ENCODE data around the gene PBXIP1. TPM values are rescaled to one million over a fixed set of nuclear protein-coding genes. Genes with fewer than 3 reads are reported as not detected.

The PBXIP1 gene
- total RNA-seq, 2 donors from 2014 or later: 61.9 to 118 TPM

DNA sequence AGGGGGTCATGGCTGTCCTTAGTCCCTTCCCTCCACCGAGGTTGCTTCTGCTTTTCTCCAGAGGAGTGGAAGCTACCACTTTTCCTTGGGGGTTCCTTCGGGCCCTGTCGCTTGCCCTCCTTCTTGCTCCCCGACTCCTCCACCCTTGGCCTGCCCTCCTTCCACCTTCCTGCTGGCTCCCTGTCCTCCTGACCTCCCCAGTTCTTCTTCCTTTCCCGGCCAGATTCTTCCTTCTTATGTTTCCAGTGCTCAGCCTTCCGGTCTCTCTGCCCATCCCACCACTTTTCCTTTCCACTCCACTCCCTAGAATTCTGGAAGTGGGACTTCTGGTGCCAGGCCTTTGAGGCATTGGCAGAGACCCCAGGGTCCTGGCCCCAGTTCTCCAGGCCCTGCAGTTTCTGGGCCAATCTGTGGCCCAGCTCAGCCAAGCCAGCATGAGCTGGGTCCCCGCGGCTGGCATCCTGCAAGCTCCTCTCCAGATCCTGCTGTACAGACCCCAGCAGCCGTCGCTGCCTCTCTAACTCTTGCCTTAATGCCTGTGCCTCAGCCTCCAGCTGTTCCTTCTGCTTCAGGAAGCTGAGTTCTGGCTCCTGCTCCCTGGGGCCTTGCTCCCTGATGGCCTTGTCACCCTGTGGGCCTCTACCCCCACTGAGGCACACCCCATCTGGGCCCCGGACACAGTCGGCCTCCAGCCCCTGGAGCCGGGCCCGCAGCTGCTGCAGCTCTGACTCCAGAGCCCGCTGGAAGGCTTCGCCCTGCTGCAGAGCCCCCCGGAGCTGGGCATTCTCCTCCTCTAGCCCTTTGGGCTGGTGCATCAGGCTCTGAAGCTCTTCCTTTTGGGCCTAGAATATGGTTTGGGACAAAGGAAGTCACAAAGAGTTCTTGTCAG, 9.7 kb downstream of the PBXIP1 start:
- no peaks in the 10 kb centered on the region for H3K27me3 Mint-ChIP-seq
- H3K27ac Mint-ChIP-seq: peak overlapping the region; percentile 78
- peaks cover 57% of the 10 kb centered on the region for H3K36me3 Mint-ChIP-seq (ENCODE audit: low read depth)
- H3K9me3 Mint-ChIP-seq: no peaks in the 10 kb centered on the region
- peaks cover 31% of the 10 kb centered on the region for H3K4me1 Mint-ChIP-seq
- H3K4me3 Mint-ChIP-seq: peak overlapping the region; percentile 22
- ATAC-seq (replicated peaks): no peak

- no peaks in the 10 kb centered on the region for H3K27me3 Mint-ChIP-seq
- no peak for ATAC-seq (replicated peaks)
- H3K9me3 Mint-ChIP-seq: no peaks in the 10 kb centered on the region
- H3K27ac Mint-ChIP-seq: peak overlapping the region; percentile 85
- H3K4me1 Mint-ChIP-seq: peaks cover 34% of the 10 kb centered on the region
- peaks cover 49% of the 10 kb centered on the region for H3K36me3 Mint-ChIP-seq (ENCODE audit: low read depth)
- no peak overlapping the region for H3K4me3 Mint-ChIP-seq
Measured at GRCh38 chr1:154945160-154945961, 10.5 kb downstream of the PBXIP1 start.

GRCh38 chr1:154944401-154945159, 11.3 kb downstream of the PBXIP1 start:
- peaks cover 44% of the 10 kb centered on the region for H3K36me3 Mint-ChIP-seq (ENCODE audit: low read depth)
- ATAC-seq (replicated peaks): no peak
- H3K4me1 Mint-ChIP-seq: peaks cover 34% of the 10 kb centered on the region
- peak overlapping the region; percentile 85 for H3K27ac Mint-ChIP-seq
- no peaks in the 10 kb centered on the region for H3K9me3 Mint-ChIP-seq
- peak overlapping the region; percentile 76 for H3K4me3 Mint-ChIP-seq
- H3K27me3 Mint-ChIP-seq: no peaks in the 10 kb centered on the region

DNA sequence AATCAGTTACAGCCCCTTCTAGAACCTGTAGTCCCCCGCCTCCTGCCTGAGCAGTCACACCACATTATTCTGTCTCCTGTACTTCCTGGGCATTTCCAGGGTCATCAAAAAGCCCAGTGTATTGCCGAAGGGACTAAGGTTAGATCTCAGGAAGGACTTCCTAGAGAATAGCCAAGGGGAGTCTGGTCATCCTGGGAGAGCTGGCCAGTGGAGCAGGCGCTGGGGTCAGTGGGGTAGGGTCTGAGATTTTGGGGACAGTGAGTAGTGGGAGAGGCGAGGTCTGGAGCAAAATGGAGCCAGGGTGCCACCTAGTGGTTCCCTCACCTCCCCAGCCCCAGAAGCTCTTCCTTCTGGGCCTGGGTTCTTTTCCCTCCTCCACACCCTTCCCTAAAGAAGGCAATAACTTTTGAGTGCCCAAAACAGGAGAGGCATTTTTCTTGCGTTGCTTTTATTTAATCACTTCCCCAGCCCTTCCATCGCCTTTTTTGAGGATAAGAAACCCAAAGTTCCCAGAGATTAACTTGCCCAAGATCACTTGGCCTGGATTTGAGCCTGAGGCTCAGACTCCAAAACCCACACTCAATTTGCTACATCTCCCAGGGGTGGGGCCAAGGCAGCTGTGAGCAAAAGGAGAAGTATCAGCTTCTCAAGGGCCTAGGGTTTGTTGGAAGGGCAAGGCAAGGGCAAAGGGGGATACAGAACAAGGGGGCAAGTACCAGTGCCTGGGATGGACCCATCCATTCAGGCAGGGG, 12.1 kb downstream of the PBXIP1 start:
- H3K4me1 Mint-ChIP-seq: peaks cover 37% of the 10 kb centered on the region
- H3K4me3 Mint-ChIP-seq: peak overlapping the region; percentile 76
- ATAC-seq (replicated peaks): peak; percentile 45
- no peaks in the 10 kb centered on the region for H3K27me3 Mint-ChIP-seq
- H3K36me3 Mint-ChIP-seq (ENCODE audit: low read depth): peaks cover 37% of the 10 kb centered on the region
- H3K27ac Mint-ChIP-seq: peak overlapping the region; percentile 85
- H3K9me3 Mint-ChIP-seq: no peaks in the 10 kb centered on the region

GRCh38 chr1:154941333-154942013, 14.4 kb downstream of the PBXIP1 start:
- ATAC-seq (replicated peaks): no peak
- H3K27ac Mint-ChIP-seq: peak overlapping the region; percentile 85
- no peaks in the 10 kb centered on the region for H3K9me3 Mint-ChIP-seq
- peaks cover 43% of the 10 kb centered on the region for H3K4me1 Mint-ChIP-seq
- H3K4me3 Mint-ChIP-seq: peak overlapping the region; percentile 76
- no peaks in the 10 kb centered on the region for H3K27me3 Mint-ChIP-seq
- peaks cover 26% of the 10 kb centered on the region for H3K36me3 Mint-ChIP-seq (ENCODE audit: low read depth)

DNA sequence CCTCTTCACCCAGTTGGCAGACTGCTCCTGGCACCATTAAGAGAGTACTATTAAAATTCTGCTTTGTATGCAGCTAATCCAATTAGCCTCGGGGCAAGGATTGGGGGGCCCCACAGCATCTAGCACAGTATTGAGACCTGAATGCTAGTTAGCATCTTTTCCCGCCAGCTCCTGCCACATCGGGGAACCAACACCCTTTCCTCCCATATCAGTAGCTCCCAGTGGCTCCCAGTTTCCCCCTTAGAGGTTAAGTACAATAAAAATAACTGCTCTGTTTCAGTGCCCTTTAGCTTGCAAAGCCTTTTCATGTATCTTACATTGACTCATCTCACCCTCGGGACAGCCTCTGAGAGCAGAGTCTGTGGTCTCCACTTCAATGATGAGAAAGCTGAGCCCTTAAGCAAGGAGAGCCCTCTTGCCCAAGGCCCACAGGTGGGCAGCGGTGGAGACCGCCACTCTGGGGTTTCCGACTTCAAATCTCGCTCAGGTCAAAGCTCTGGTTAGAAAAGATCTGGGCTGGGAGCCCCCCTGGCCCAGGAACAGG, 15.2 kb downstream of the PBXIP1 start:
- no peaks in the 10 kb centered on the region for H3K27me3 Mint-ChIP-seq
- peaks cover 43% of the 10 kb centered on the region for H3K4me1 Mint-ChIP-seq
- H3K27ac Mint-ChIP-seq: peak overlapping the region; percentile 85
- peaks cover 23% of the 10 kb centered on the region for H3K36me3 Mint-ChIP-seq (ENCODE audit: low read depth)
- no peaks in the 10 kb centered on the region for H3K9me3 Mint-ChIP-seq
- ATAC-seq (replicated peaks): peak; percentile 24
- H3K4me3 Mint-ChIP-seq: peak overlapping the region; percentile 76

DNA sequence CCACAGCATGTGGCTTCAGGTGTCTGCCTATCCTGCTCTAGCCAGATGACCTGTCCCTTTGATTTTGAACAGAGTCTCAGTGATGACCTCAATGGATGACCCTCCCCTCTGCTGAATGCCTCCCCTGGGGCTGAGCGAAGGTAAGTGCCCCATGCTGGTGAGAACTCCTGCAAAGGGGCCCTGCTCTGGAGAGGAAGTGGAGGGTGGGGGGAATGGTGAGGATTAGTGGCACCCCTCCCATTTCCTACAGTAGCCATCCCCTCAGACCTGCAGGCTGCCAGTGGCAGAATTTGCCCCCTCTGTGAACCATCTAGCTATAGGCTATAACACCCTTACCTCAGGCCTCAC, 15.7 kb downstream of the PBXIP1 start:
- ATAC-seq (replicated peaks): no peak
- Mint-ChIP-seq H3K27me3 (no peaks in the 10 kb centered on the region), H3K27ac (peak overlapping the region; percentile 85), H3K9me3 (no peaks in the 10 kb centered on the region), H3K4me1 (peaks cover 43% of the 10 kb centered on the region), H3K4me3 (peak overlapping the region; percentile 76), H3K36me3 (ENCODE audit: low read depth) (peaks cover 19% of the 10 kb centered on the region)

DNA sequence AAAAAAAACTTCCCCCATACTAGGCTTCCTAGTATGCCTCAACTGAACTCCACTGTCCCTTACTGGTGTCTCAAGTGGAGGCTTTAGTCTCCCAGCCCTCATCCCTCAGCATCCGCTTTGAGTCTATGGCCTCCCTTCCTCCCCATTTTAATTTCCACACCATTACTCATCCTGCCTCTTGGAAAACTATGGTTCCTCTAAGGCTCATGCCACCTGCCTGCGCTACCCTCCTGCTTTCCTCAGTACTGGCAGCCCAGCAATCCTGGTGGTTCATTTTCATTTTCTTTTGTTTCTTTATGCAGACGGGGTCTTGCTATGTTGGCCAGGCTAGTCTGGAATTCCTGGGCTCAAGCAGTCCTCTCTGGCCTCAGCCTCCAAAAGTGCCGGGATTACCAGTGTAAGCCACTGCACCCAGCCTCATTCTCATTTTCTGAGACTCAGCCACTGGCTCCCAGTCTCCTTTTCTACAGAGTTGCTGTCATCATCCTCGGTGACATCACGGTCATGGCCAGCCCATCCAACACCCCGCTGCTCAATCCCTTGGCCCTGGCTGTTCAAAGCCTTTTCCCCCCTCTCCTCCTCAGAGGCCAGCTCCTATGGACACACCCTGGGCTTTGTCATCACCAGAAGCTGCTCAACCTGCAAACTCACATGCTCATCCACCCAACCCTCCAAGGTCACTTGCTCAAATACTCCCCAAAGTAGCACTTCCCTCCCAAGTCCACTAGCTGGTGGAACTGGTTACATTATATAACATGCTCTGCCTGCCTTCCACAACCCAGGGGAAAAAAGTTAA, 17.1 kb downstream of the PBXIP1 start:
- ATAC-seq (replicated peaks): no peak
- peaks cover 37% of the 10 kb centered on the region for H3K4me1 Mint-ChIP-seq
- peak overlapping the region; percentile 96 for H3K4me3 Mint-ChIP-seq
- H3K9me3 Mint-ChIP-seq: no peaks in the 10 kb centered on the region
- no peaks in the 10 kb centered on the region for H3K27me3 Mint-ChIP-seq
- H3K36me3 Mint-ChIP-seq (ENCODE audit: low read depth): peaks cover 20% of the 10 kb centered on the region
- peak overlapping the region; percentile 95 for H3K27ac Mint-ChIP-seq

GRCh38 chr1:154937988-154938386, 17.9 kb downstream of the PBXIP1 start:
- Mint-ChIP-seq H3K36me3 (ENCODE audit: low read depth) (peaks cover 17% of the 10 kb centered on the region), H3K9me3 (no peaks in the 10 kb centered on the region), H3K4me1 (peaks cover 32% of the 10 kb centered on the region), H3K27me3 (no peaks in the 10 kb centered on the region), H3K27ac (peak overlapping the region; percentile 95), H3K4me3 (peak overlapping the region; percentile 96)
- ATAC-seq (replicated peaks): peak; percentile 3

- H3K9me3 Mint-ChIP-seq: no peaks in the 10 kb centered on the region
- H3K4me3 Mint-ChIP-seq: peak overlapping the region; percentile 96
- H3K36me3 Mint-ChIP-seq (ENCODE audit: low read depth): peaks cover 19% of the 10 kb centered on the region
- no peaks in the 10 kb centered on the region for H3K27me3 Mint-ChIP-seq
- H3K27ac Mint-ChIP-seq: peak overlapping the region; percentile 95
- peak; percentile 75 for ATAC-seq (replicated peaks)
- H3K4me1 Mint-ChIP-seq: peaks cover 32% of the 10 kb centered on the region
Measured at GRCh38 chr1:154937085-154937987, 18.6 kb downstream of the PBXIP1 start.

- peak within 1 kb of the TSS; percentile 95 for H3K27ac Mint-ChIP-seq
- ATAC-seq (replicated peaks): peak; percentile 77
- H3K36me3 Mint-ChIP-seq (ENCODE audit: low read depth): peaks cover 26% of the 10 kb centered on the region
- H3K4me3 Mint-ChIP-seq: peak within 1 kb of the TSS; percentile 96
- no peaks in the 10 kb centered on the region for H3K9me3 Mint-ChIP-seq
- peaks cover 32% of the 10 kb centered on the region for H3K4me1 Mint-ChIP-seq
- no peaks in the 10 kb centered on the region for H3K27me3 Mint-ChIP-seq
Measured at GRCh38 chr1:154936555-154937084, 19.3 kb downstream of the PBXIP1 start, which contains the start of gene PMVK. Gene PMVK, minus strand, starts transcription at chr1:154936719. Its CDS starts 34 bp downstream, at chr1:154936685.
